GM18520 (cell line): Measurements from ENCODE around the gene TRIM74.
"Not testable (repeated sequence)": the region's sequence is repeated elsewhere in the genome, so short reads cannot be mapped to it uniquely, and the experiment has no call there.

Experiments
- ATAC-seq: cut with Tn5 transposase; IDR thresholded peaks from one replicate; pipeline ENCODE4 v1.9.1; 2021; ENCODE audit not compliant: unreplicated experiment

The TRIM74 gene

GRCh38 chr7:72960029-72960428 lies 9.2 kb downstream of the TRIM74 start:
- not testable (repeated sequence) for ATAC-seq

- ATAC-seq, result peak; percentile 87
These were observed 14.6 kb downstream of the TRIM74 start for GRCh38 chr7:72954563-72955198.

GRCh38 chr7:72953901-72954562 lies 15.2 kb downstream of the TRIM74 start:
- peak; percentile 30 for ATAC-seq

GRCh38 chr7:72950432-72950831 lies 18.8 kb downstream of the TRIM74 start:
- not testable (repeated sequence) for ATAC-seq

- ATAC-seq, result not testable (repeated sequence)
These were observed 19.6 kb downstream of the TRIM74 start for GRCh38 chr7:72949686-72950085.

- not testable (repeated sequence) for ATAC-seq
These were observed 20.0 kb downstream of the TRIM74 start for GRCh38 chr7:72949276-72949675.

GRCh38 chr7:72948714-72949113 lies 20.6 kb downstream of the TRIM74 start:
- not testable (repeated sequence) for ATAC-seq

GRCh38 chr7:72946130-72946745 lies 23.0 kb downstream of the TRIM74 start:
- not testable (repeated sequence) for ATAC-seq

GRCh38 chr7:72945597-72945996 lies 23.7 kb downstream of the TRIM74 start:
- ATAC-seq, result not testable (repeated sequence)

- not testable (repeated sequence) for ATAC-seq
These were observed 24.3 kb downstream of the TRIM74 start for GRCh38 chr7:72944937-72945336.

GRCh38 chr7:72942956-72943355 lies 26.3 kb downstream of the TRIM74 start:
- ATAC-seq, result not testable (repeated sequence)

- not testable (repeated sequence) for ATAC-seq
These were observed 27.1 kb downstream of the TRIM74 start for GRCh38 chr7:72942022-72942705.

- ATAC-seq, result not testable (repeated sequence)
These were observed 41.0 kb downstream of the TRIM74 start for GRCh38 chr7:72928216-72928615.

GRCh38 chr7:72927791-72928190 lies 41.5 kb downstream of the TRIM74 start:
- not testable (repeated sequence) for ATAC-seq

- no peak for ATAC-seq
These were observed 43.6 kb downstream of the TRIM74 start for GRCh38 chr7:72925546-72926120.

- peak; percentile 86 for ATAC-seq
These were observed 44.3 kb downstream of the TRIM74 start, which contains the start of gene POM121 for GRCh38 chr7:72924733-72925545. TSS of gene POM121 (plus strand) at chr7:72925095. CDS start at chr7:72925122, 27 bp downstream.

- peak; percentile 3 for ATAC-seq
These were observed 44.9 kb downstream of the TRIM74 start for GRCh38 chr7:72924386-72924732.

- no peak for ATAC-seq
These were observed 50.0 kb downstream of the TRIM74 start for GRCh38 chr7:72919256-72919775.

GRCh38 chr7:72914756-72915525 lies 54.3 kb downstream of the TRIM74 start:
- ATAC-seq, result peak; percentile 69
